WTC11 (cell line): Measurements from ENCODE around the gene ZNF322. TPM values are rescaled to one million over a fixed set of nuclear protein-coding genes. Genes with fewer than 3 reads are reported as not detected.

Source experiments
- ATAC-seq: fragments of 200-7000 bp; cut with Tn5 transposase; 2 replicates; pipeline ENCODE4 v1.10.0; 2021; ENCODE audit warnings: mild to moderate bottlenecking, moderate library complexity
- CTCF ChIA-PET: fragments of 300-600 bp; sonication (Branson Sonifier 250); formaldehyde crosslinking; loops from one replicate; lab custom pipeline; 2021; ENCODE audit warnings: antibody characterized with exemption; lab: Charles Lee
- POLR2A ChIA-PET: fragments of 350-600 bp; sonication (Branson Sonifier 250); formaldehyde crosslinking; loops from one replicate; lab custom pipeline; 2021; ENCODE audit warnings: antibody characterized with exemption; lab: Charles Lee
- DNase-seq: peaks from one replicate; pipeline ENCODE4 v3.0.0; 2021; ENCODE audit warnings: low spot score
- H3K27ac Mint-ChIP-seq: 2 replicates; pipeline ENCODE4 v1.8.0; 2021; ENCODE audit warnings: mixed read lengths
- H3K27me3 Mint-ChIP-seq: 2 replicates; pipeline ENCODE4 v1.8.0; 2021; ENCODE audit warnings: low read depth, mild to moderate bottlenecking, moderate library complexity, mixed read lengths
- H3K36me3 Mint-ChIP-seq: 2 replicates; pipeline ENCODE4 v1.8.0; 2021; ENCODE audit warnings: mixed read lengths
- H3K4me1 Mint-ChIP-seq: 2 replicates; pipeline ENCODE4 v1.8.0; 2022; ENCODE audit warnings: mixed read lengths
- H3K4me3 Mint-ChIP-seq: 2 replicates; pipeline ENCODE4 v1.8.0; 2021; ENCODE audit warnings: mild to moderate bottlenecking, moderate library complexity, mixed read lengths
- H3K9me3 Mint-ChIP-seq: 2 replicates; pipeline ENCODE4 v1.8.0; 2021; ENCODE audit warnings: mixed read lengths
- ARID4B ChIP-seq: sonication (generic); formaldehyde crosslinking; IDR thresholded peaks from 2 replicates; pipeline ENCODE4 v1.8.0; 2023; ENCODE audit warnings: missing genetic modification reagents, mild to moderate bottlenecking, borderline replicate concordance
- EMX1 ChIP-seq: fragments of 250-450 bp; sonication (Bioruptor Pico); IDR thresholded peaks from 2 replicates; pipeline ENCODE4 v1.8.0; 2021; ENCODE audit warnings: mild to moderate bottlenecking
- FOXK1 ChIP-seq: sonication (generic); formaldehyde crosslinking; IDR thresholded peaks from 2 replicates; pipeline ENCODE4 v1.8.0; 2022; ENCODE audit warnings: mild to moderate bottlenecking, moderate library complexity, missing genetic modification reagents
- FOXP1 ChIP-seq: sonication (generic); formaldehyde crosslinking; IDR thresholded peaks from 2 replicates; pipeline ENCODE4 v1.8.0; 2022; ENCODE audit warnings: missing genetic modification reagents, mild to moderate bottlenecking, moderate library complexity, borderline replicate concordance
- KAT7 ChIP-seq: sonication (generic); formaldehyde crosslinking; IDR thresholded peaks from 2 replicates; pipeline ENCODE4 v1.8.1; 2023; ENCODE audit warnings: missing genetic modification reagents, mild to moderate bottlenecking, borderline replicate concordance
- MXD4 ChIP-seq: fragments of 250-450 bp; sonication (Bioruptor Pico); IDR thresholded peaks from 2 replicates; pipeline ENCODE4 v1.8.0; 2021; ENCODE audit warnings: mild to moderate bottlenecking, moderate library complexity, borderline replicate concordance
- NFYB ChIP-seq: sonication (generic); formaldehyde crosslinking; conservative IDR thresholded peaks from 2 replicates; pipeline ENCODE4 v1.8.0; 2022; ENCODE audit warnings: low read depth, missing genetic modification reagents
- NR1H2 ChIP-seq: sonication (generic); formaldehyde crosslinking; IDR thresholded peaks from 2 replicates; pipeline ENCODE4 v1.9.0; 2021; ENCODE audit warnings: mild to moderate bottlenecking, moderate library complexity, missing genetic modification reagents
- OVOL2 ChIP-seq: fragments of 250-450 bp; sonication (Bioruptor Pico); IDR thresholded peaks from 2 replicates; pipeline ENCODE4 v1.9.0; 2021; ENCODE audit warnings: mild to moderate bottlenecking, borderline replicate concordance
- TEAD1 ChIP-seq: sonication (generic); formaldehyde crosslinking; IDR thresholded peaks from 2 replicates; pipeline ENCODE4 v1.8.0; 2022; ENCODE audit warnings: mild to moderate bottlenecking, missing genetic modification reagents
- ZNF232 ChIP-seq: sonication (generic); formaldehyde crosslinking; IDR thresholded peaks from 2 replicates; pipeline ENCODE4 v1.8.0; 2022; ENCODE audit warnings: mild to moderate bottlenecking, missing genetic modification reagents
- ZNF263 ChIP-seq: sonication (generic); formaldehyde crosslinking; IDR thresholded peaks from 2 replicates; pipeline ENCODE4 v1.8.1; 2022; ENCODE audit warnings: low read depth, mild to moderate bottlenecking, moderate library complexity, missing genetic modification reagents
- ZNF671 ChIP-seq: fragments of 250-450 bp; sonication (Bioruptor Pico); IDR thresholded peaks from 2 replicates; pipeline ENCODE4 v1.8.0; 2021; ENCODE audit warnings: mild to moderate bottlenecking
- total RNA-seq: library from RNA; stranded (reverse); gene quantifications from 3 replicates; pipeline ENCODE4 v1.2.3, GENCODE V29; 2021
- TF ChIP-seq, protein P1 (sequence below): sonication (generic); formaldehyde crosslinking; conservative IDR thresholded peaks from 2 replicates; pipeline ENCODE4 v1.8.1; 2022; ENCODE audit warnings: mild to moderate bottlenecking, missing genetic modification reagents
- TF ChIP-seq, protein P2 (sequence below): fragments of 250-450 bp; sonication (Bioruptor Pico); IDR thresholded peaks from 2 replicates; pipeline ENCODE4 v1.9.0; 2021; ENCODE audit warnings: mild to moderate bottlenecking
- TF ChIP-seq, protein P3 (sequence below): fragments of 250-450 bp; sonication (Bioruptor Pico); IDR thresholded peaks from 2 replicates; pipeline ENCODE4 v1.9.0; 2021; ENCODE audit warnings: mild to moderate bottlenecking, borderline replicate concordance
- TF ChIP-seq, protein P4 (sequence below): sonication (generic); formaldehyde crosslinking; IDR thresholded peaks from 2 replicates; pipeline ENCODE4 v1.8.0; 2022; ENCODE audit warnings: mild to moderate bottlenecking, missing genetic modification reagents

ZNF322 gene
- total RNA-seq, 1 experiment from 2014 or later: 42.9 TPM

GRCh38 chr6:26595669-26596269 lies 63.8 kb downstream of the ZNF322 start (continued):
- no peak for TF ChIP-seq ZNF263 (CRISPR knock-in tag)
- TF ChIP-seq EMX1 (CRISPR knock-in tag): no peak
- TF ChIP-seq, protein P1, sequence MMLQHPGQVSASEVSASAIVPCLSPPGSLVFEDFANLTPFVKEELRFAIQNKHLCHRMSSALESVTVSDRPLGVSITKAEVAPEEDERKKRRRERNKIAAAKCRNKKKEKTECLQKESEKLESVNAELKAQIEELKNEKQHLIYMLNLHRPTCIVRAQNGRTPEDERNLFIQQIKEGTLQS (CRISPR knock-in tag): no peak

DNA sequence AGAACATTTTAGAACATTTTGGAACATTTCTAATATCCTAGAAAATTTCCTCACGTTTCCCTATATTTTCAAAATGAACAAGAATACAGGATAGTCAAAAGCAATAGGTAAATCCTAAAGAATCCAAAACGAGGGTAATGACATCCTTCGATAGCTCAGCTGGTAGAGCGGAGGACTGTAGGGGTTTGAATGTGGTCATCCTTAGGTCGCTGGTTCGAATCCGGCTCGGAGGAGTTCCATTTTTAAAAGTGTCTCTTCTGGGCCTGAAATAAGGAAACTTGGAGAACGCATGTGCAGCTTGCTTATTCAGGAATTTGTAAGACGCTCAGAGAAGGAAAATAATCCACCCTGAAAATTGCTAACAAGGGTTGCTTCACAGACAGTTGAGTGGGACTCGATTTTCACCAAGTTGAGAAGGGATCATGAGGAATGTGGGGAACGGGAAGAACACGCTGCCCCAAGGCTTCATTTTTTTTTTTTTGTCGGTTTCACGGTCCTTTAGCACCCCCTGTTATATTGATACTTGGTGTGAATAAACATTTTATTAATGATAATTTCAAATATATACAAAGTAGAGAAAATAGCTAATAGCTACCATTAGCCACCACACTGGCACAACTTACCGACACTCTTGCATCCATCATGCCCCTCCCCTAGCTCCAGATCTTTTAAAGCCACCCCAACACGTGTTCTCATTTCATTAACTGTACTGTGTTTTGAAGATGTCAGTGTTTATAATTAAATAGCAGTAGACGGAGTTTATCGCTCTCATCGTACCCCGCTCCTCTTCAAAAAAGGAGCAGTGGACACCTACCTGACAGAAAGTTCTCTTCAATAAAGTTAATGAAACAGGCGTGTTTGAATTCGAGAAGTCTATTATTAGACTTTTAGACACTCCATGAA lies 64.6 kb downstream of the ZNF322 start:
- Mint-ChIP-seq H3K27ac (no peak overlapping the region; the same call in 1 of the 2 replicates), H3K4me1 (peaks cover 11% of the 10 kb centered on the region), H3K4me3 (no peak overlapping the region), H3K9me3 (peaks cover 3% of the 10 kb centered on the region; the same call in 1 of the 2 replicates), H3K36me3 (peaks cover 14% of the 10 kb centered on the region), H3K27me3 (peaks cover 17% of the 10 kb centered on the region; the same call in 1 of the 2 replicates)
- no peak for TF ChIP-seq NR1H2 (CRISPR knock-in tag)
- peak; percentile 58; the same call in 1 of the 2 replicates for TF ChIP-seq ZNF671 (CRISPR knock-in tag)
- TF ChIP-seq MXD4 (CRISPR knock-in tag): no peak
- 0 out of 2 replicates have a peak, but pooled peaks have one; percentile 31 for TF ChIP-seq ZNF232 (CRISPR knock-in tag)
- TF ChIP-seq, protein P2, sequence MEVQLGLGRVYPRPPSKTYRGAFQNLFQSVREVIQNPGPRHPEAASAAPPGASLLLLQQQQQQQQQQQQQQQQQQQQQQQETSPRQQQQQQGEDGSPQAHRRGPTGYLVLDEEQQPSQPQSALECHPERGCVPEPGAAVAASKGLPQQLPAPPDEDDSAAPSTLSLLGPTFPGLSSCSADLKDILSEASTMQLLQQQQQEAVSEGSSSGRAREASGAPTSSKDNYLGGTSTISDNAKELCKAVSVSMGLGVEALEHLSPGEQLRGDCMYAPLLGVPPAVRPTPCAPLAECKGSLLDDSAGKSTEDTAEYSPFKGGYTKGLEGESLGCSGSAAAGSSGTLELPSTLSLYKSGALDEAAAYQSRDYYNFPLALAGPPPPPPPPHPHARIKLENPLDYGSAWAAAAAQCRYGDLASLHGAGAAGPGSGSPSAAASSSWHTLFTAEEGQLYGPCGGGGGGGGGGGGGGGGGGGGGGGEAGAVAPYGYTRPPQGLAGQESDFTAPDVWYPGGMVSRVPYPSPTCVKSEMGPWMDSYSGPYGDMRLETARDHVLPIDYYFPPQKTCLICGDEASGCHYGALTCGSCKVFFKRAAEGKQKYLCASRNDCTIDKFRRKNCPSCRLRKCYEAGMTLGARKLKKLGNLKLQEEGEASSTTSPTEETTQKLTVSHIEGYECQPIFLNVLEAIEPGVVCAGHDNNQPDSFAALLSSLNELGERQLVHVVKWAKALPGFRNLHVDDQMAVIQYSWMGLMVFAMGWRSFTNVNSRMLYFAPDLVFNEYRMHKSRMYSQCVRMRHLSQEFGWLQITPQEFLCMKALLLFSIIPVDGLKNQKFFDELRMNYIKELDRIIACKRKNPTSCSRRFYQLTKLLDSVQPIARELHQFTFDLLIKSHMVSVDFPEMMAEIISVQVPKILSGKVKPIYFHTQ (CRISPR knock-in tag): peak; percentile 64; the same call in 1 of the 2 replicates
- TF ChIP-seq, protein P3, sequence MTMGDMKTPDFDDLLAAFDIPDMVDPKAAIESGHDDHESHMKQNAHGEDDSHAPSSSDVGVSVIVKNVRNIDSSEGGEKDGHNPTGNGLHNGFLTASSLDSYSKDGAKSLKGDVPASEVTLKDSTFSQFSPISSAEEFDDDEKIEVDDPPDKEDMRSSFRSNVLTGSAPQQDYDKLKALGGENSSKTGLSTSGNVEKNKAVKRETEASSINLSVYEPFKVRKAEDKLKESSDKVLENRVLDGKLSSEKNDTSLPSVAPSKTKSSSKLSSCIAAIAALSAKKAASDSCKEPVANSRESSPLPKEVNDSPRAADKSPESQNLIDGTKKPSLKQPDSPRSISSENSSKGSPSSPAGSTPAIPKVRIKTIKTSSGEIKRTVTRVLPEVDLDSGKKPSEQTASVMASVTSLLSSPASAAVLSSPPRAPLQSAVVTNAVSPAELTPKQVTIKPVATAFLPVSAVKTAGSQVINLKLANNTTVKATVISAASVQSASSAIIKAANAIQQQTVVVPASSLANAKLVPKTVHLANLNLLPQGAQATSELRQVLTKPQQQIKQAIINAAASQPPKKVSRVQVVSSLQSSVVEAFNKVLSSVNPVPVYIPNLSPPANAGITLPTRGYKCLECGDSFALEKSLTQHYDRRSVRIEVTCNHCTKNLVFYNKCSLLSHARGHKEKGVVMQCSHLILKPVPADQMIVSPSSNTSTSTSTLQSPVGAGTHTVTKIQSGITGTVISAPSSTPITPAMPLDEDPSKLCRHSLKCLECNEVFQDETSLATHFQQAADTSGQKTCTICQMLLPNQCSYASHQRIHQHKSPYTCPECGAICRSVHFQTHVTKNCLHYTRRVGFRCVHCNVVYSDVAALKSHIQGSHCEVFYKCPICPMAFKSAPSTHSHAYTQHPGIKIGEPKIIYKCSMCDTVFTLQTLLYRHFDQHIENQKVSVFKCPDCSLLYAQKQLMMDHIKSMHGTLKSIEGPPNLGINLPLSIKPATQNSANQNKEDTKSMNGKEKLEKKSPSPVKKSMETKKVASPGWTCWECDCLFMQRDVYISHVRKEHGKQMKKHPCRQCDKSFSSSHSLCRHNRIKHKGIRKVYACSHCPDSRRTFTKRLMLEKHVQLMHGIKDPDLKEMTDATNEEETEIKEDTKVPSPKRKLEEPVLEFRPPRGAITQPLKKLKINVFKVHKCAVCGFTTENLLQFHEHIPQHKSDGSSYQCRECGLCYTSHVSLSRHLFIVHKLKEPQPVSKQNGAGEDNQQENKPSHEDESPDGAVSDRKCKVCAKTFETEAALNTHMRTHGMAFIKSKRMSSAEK: 0 out of 2 replicates have a peak, but pooled peaks have one; percentile 65
- TF ChIP-seq TEAD1 (CRISPR knock-in tag): 0 out of 2 replicates have a peak, but pooled peaks have one; percentile 19
- ChIA-PET POLR2A (interaction anchor here (0.8 to 1.3 kb wide), 6 partner anchors 23 to 553 kb away, joined by 3 to 9 read pairs (median 4); a partner anchor contains a TSS), CTCF (interaction anchor here (0.6 to 5.7 kb wide), 51 partner anchors 9 to 644 kb away, joined by 3 to 181 read pairs (median 4); partner anchors contain the start of genes BTN1A1, BTN2A2 and HMGN4)
- ATAC-seq (peak; percentile 60), DNase-seq (peak; percentile 66)

DNA sequence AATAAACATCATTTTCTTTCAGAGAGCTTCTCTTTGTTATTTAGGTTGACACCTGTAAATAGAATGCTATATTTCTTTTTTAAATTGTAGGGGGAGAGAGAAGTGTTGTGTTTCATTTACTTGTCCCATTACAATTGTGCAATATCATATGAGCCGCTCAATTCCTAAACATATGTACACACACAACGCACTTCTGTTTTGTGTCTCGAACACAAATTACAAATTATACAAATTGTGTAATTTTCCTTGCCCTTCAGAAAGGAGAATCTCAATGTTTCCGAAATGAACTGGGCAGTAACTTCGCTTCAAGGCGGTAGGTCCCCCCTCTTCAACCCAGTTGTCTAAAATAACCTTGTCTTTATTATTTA lies 65.4 kb downstream of the ZNF322 start:
- ChIA-PET CTCF (interaction anchor here (0.7 to 5.7 kb wide), 5 partner anchors 20 to 450 kb away, joined by 3 to 181 read pairs (median 25); no protein-coding TSS in a partner anchor), POLR2A (interaction anchor here (1.0 kb wide), 1 partner anchor 553 kb away, joined by 3 read pairs; a partner anchor contains a TSS)
- DNase-seq: no peak
- H3K4me3 Mint-ChIP-seq: no peak overlapping the region
- H3K9me3 Mint-ChIP-seq: peaks cover 3% of the 10 kb centered on the region; the same call in 1 of the 2 replicates
- H3K27me3 Mint-ChIP-seq: peaks cover 17% of the 10 kb centered on the region; the same call in 1 of the 2 replicates
- peaks cover 10% of the 10 kb centered on the region for H3K36me3 Mint-ChIP-seq
- peaks cover 11% of the 10 kb centered on the region for H3K4me1 Mint-ChIP-seq
- H3K27ac Mint-ChIP-seq: no peak overlapping the region
- no peak for ATAC-seq
- TF ChIP-seq ARID4B (no peak), FOXK1 (CRISPR knock-in tag) (no peak), NFYB (CRISPR knock-in tag) (no peak), FOXP1 (CRISPR knock-in tag) (no peak), KAT7 (no peak), OVOL2 (CRISPR knock-in tag) (no peak)
- TF ChIP-seq, protein P4, sequence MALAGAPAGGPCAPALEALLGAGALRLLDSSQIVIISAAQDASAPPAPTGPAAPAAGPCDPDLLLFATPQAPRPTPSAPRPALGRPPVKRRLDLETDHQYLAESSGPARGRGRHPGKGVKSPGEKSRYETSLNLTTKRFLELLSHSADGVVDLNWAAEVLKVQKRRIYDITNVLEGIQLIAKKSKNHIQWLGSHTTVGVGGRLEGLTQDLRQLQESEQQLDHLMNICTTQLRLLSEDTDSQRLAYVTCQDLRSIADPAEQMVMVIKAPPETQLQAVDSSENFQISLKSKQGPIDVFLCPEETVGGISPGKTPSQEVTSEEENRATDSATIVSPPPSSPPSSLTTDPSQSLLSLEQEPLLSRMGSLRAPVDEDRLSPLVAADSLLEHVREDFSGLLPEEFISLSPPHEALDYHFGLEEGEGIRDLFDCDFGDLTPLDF (CRISPR knock-in tag): no peak
